ENCODE results near the gene TRMT61A. TPM values are rescaled to one million over a fixed set of nuclear protein-coding genes. Genes with fewer than 3 reads are reported as not detected.

The TRMT61A gene
- total and polyA plus RNA-seq, 2 of the 13 experiments (the other 11 are each of a cell fraction or from before 2014, with no cell fraction given): 6.5 to 13.6 TPM

DNA sequence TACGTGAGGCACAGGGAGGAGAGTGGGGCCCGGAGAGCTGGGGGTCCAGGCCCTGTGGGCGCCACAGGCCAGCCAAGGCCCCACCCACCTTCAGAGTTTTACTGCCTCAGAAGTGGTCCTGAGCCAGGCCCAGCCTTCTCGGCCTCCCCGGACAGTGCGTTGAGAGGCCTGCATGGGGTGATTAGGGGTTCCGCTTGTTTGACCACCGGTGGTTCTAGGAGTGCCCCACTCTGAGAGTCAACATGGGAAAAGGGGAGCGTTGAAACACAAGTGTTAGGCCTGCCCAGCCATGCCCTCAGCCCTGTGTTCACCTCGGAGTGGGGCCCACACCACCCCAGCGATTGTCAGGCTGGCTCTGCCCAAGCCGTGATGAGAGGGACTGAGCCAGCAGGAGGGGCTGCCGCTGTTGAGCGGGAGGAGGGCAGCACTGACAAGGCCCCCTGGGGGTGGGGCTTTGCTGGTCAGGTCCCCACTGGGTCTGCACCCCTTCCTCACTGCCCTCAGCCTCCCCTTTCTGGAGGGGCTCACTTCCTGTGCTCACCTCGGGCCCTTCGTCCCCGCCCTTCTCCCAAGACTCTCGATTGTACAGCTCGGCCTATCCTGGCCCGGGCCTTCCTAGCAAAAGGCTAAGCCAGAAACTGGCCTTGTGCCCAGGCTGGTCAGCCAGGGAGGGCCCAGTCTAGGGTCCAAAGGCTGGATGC lies 11.1 kb upstream of the TRMT61A start (continued):
- TF ChIP-seq, protein P1, sequence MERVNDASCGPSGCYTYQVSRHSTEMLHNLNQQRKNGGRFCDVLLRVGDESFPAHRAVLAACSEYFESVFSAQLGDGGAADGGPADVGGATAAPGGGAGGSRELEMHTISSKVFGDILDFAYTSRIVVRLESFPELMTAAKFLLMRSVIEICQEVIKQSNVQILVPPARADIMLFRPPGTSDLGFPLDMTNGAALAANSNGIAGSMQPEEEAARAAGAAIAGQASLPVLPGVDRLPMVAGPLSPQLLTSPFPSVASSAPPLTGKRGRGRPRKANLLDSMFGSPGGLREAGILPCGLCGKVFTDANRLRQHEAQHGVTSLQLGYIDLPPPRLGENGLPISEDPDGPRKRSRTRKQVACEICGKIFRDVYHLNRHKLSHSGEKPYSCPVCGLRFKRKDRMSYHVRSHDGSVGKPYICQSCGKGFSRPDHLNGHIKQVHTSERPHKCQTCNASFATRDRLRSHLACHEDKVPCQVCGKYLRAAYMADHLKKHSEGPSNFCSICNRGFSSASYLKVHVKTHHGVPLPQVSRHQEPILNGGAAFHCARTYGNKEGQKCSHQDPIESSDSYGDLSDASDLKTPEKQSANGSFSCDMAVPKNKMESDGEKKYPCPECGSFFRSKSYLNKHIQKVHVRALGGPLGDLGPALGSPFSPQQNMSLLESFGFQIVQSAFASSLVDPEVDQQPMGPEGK (CRISPR knock-in tag; IDR thresholded peaks at IDR 0.05): 0 out of 2 replicates have a peak, but pooled peaks have one; percentile 23
- TF ChIP-seq ZNF776 (CRISPR knock-in tag; IDR thresholded peaks at IDR 0.05) (0 out of 2 replicates have a peak, but pooled peaks have one; percentile 12), HES4 (CRISPR knock-in tag; IDR thresholded peaks at IDR 0.05; ENCODE audit: borderline replicate concordance) (0 out of 2 replicates have a peak, but pooled peaks have one; percentile 4), GABPB1 (CRISPR knock-in tag; IDR thresholded peaks at IDR 0.05) (peak; percentile 26; the same call in 1 of the 2 replicates), ZFP1 (CRISPR knock-in tag; IDR thresholded peaks at IDR 0.05) (no peak)
- TF ChIP-seq, protein P2, sequence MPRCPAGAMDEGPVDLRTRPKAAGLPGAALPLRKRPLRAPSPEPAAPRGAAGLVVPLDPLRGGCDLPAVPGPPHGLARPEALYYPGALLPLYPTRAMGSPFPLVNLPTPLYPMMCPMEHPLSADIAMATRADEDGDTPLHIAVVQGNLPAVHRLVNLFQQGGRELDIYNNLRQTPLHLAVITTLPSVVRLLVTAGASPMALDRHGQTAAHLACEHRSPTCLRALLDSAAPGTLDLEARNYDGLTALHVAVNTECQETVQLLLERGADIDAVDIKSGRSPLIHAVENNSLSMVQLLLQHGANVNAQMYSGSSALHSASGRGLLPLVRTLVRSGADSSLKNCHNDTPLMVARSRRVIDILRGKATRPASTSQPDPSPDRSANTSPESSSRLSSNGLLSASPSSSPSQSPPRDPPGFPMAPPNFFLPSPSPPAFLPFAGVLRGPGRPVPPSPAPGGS (CRISPR knock-in tag; IDR thresholded peaks at IDR 0.05): 0 out of 2 replicates have a peak, but pooled peaks have one; percentile 17

DNA sequence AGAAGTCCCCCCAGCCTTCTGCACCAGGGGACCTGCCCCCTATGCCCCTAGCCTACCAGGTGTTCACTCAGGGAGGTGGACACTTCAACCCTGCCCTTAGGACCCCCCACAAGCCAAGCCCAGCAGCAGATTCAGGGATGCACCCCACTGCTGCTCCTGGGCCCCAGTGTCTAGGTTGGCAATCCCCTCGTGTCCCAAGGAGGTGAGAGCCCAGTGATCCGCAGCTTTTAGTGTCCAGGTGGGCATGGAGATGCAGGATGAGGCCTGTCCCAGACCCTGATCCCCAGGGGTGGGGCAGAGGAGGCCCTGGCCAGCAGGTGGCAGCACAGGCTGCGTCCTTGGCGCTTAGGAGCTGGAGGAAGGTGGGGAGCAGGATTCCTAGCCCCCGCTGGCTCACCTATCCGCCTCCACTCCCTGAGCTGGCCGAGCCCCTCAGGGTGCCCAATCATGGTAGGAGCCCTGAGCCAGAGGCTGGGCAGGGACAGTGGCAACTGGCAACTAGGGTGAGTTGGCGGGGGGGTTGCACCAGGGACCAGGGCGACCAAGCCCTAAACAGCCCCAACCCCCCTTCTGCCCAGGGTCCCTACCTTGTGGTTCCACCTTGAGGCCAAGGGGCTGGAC lies 10.5 kb upstream of the TRMT61A start:
- 50% methylated on average over 2 of the region's 9 CpGs for WGBS (ENCODE audit: low lambda C conversion rate)
- Histone ChIP-seq H3K79me2 (ENCODE audit: insufficient read depth, low read length) (peaks cover 4% of the 10 kb centered on the region), H3K4me3 (replicated peaks in 1 of 3; ENCODE audit: insufficient read depth in 1 of 3, low read depth in 2 of 3, low read length in 3 of 3) (peak overlapping the region in 2 of 3 experiments; percentile 26 to 59; a peak in 4 of 6 replicates), H3K9ac (ENCODE audit: insufficient read depth, low read depth, low read length) (peak overlapping the region; percentile 38; the same call in 1 of the 2 replicates), H3K27me3 (ENCODE audit: control insufficient read depth in 1 of 2, insufficient read depth in 2 of 2, low read length in 2 of 2) (no peaks in the 10 kb centered on the region), H3K9me3 (ENCODE audit: low read length) (no peaks in the 10 kb centered on the region), H4K20me1 (ENCODE audit: insufficient read depth, low read length) (no peaks in the 10 kb centered on the region), H3K4me2 (ENCODE audit: low read depth, low read length) (peak overlapping the region; percentile 73), H3K4me1 (ENCODE audit: insufficient read depth, low read length) (peaks cover 39% of the 10 kb centered on the region), H3K27ac (ENCODE audit: extremely low read length, insufficient read depth, low read length) (no peak overlapping the region), H3K36me3 (replicated peaks in 1 of 2; ENCODE audit: control insufficient read depth in 1 of 2, insufficient read depth in 2 of 2, low read length in 2 of 2) (peaks cover 0 to 10% of the 10 kb centered on the region in 2 experiments; a peak in 3 of 5 replicates), H2AFZ (ENCODE audit: low read length) (no peak overlapping the region)
- intact Hi-C loops (cut with micrococcal nuclease; ENCODE audit: unreplicated experiment): loop anchor here (1.0 kb wide), 1 partner anchor 28 kb away; no protein-coding TSS in a partner anchor
- DNase-seq (ENCODE audit: low spot score): peak; percentile 51
- in situ Hi-C loops (cut with HindIII; ENCODE audit: extremely low pct_ligation_motif_present, low pct_unique_long_range_greater_than_20kb): no loop called here
- CTCF ChIA-PET (ENCODE audit: low intra/inter-chr PET ratio, low total read pairs): interaction anchor here (0.9 to 3.0 kb wide), 4 partner anchors 19 to 31 kb away, joined by 3 to 38 read pairs (median 4); no protein-coding TSS in a partner anchor
- POLR2A ChIA-PET: interaction anchor here (1.2 to 3.1 kb wide), 3 partner anchors 10 to 23 kb away, joined by 3 to 24 read pairs (median 7); partner anchors contain the start of gene TRMT61A
- ATAC-seq: peak; percentile 82
- FAIRE-seq: peak; percentile 46
- BruUV-seq (replicated peaks): no TSS peak
- TF ChIP-seq ZNF354B (CRISPR knock-in tag; IDR thresholded peaks at IDR 0.05) (peak; percentile 49; the same call in 1 of the 2 replicates), ERF (CRISPR knock-in tag; IDR thresholded peaks at IDR 0.05) (0 out of 2 replicates have a peak, but pooled peaks have one; percentile 26), NFATC3 (CRISPR knock-in tag; IDR thresholded peaks at IDR 0.05) (no peak), ZNF235 (CRISPR knock-in tag; IDR thresholded peaks at IDR 0.05; ENCODE audit: borderline replicate concordance) (peak; percentile 71)
- TF ChIP-seq, protein P3, sequence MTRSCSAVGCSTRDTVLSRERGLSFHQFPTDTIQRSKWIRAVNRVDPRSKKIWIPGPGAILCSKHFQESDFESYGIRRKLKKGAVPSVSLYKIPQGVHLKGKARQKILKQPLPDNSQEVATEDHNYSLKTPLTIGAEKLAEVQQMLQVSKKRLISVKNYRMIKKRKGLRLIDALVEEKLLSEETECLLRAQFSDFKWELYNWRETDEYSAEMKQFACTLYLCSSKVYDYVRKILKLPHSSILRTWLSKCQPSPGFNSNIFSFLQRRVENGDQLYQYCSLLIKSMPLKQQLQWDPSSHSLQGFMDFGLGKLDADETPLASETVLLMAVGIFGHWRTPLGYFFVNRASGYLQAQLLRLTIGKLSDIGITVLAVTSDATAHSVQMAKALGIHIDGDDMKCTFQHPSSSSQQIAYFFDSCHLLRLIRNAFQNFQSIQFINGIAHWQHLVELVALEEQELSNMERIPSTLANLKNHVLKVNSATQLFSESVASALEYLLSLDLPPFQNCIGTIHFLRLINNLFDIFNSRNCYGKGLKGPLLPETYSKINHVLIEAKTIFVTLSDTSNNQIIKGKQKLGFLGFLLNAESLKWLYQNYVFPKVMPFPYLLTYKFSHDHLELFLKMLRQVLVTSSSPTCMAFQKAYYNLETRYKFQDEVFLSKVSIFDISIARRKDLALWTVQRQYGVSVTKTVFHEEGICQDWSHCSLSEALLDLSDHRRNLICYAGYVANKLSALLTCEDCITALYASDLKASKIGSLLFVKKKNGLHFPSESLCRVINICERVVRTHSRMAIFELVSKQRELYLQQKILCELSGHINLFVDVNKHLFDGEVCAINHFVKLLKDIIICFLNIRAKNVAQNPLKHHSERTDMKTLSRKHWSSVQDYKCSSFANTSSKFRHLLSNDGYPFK (CRISPR knock-in tag; IDR thresholded peaks at IDR 0.05; ENCODE audit: borderline replicate concordance): peak; percentile 38; the same call in 1 of the 2 replicates
- TF ChIP-seq, protein P1 (CRISPR knock-in tag; IDR thresholded peaks at IDR 0.05): peak; percentile 97
